GM20431 (cell line): ENCODE results near the gene POM121L2.
"Not testable (repeated sequence)": the region's sequence is repeated elsewhere in the genome, so short reads cannot be mapped to it uniquely, and the experiment has no call there.

Experiments used
- in situ Hi-C: fragments of 300-500 bp; cut with MseI, MboI; formaldehyde crosslinking; loops from one replicate; pipeline ENCODE4 v1.15.0; 2020; ENCODE audit warnings: low sequenced_read_pairs; ENCODE audit not compliant: unreplicated experiment

Gene POM121L2

GRCh38 chr6:27267003-27267402, 45.1 kb downstream of the POM121L2 start:
- in situ Hi-C loops: not testable (repeated sequence)

GRCh38 chr6:27263886-27264285, 48.2 kb downstream of the POM121L2 start:
- in situ Hi-C loops: no loop called here

GRCh38 chr6:27260836-27261375, 51.2 kb downstream of the POM121L2 start:
- in situ Hi-C loops: no loop called here

- in situ Hi-C loops: no loop called here
Measured at GRCh38 chr6:27260369-27260768, 51.7 kb downstream of the POM121L2 start.
